B cell (primary cell): Measurements from ENCODE around the gene ABHD6.
"Not testable (repeated sequence)": the region's sequence is repeated elsewhere in the genome, so short reads cannot be mapped to it uniquely, and the experiment has no call there.

ENCODE experiments used
- EZH2 ChIP-seq: IDR thresholded peaks from 2 replicates; pipeline ENCODE4 v1.6.1; 2012; ENCODE audit warnings: borderline replicate concordance, low read depth, mild to moderate bottlenecking, moderate library complexity, low read length; ENCODE audit not compliant: insufficient read depth, poor library complexity, severe bottlenecking
- TF ChIP-seq, protein P1 (sequence below): fragments of 200-600 bp; IDR thresholded peaks from one replicate; pipeline ENCODE4 v1.8.0; 2022; ENCODE audit warnings: antibody characterized with exemption, mild to moderate bottlenecking

DNA sequence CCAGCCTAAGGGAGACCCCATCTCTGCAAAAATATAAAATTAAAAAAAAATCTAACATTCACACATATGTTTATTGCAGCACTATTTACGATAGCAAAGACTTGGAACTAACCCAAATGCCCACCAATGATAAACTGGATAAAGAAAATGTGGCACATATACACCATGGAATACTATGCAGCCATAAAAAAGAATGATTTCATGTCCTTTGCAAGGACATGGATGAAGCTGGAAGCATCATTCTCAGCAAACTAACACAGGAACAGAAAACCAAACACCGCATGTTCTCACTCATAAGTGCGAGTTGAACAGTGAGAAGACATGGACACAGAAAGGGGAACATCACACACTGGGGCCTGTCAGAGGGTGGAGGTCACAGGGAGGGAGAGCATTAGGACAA is 35.8 kb downstream of the ABHD6 start:
- TF ChIP-seq, protein P1, sequence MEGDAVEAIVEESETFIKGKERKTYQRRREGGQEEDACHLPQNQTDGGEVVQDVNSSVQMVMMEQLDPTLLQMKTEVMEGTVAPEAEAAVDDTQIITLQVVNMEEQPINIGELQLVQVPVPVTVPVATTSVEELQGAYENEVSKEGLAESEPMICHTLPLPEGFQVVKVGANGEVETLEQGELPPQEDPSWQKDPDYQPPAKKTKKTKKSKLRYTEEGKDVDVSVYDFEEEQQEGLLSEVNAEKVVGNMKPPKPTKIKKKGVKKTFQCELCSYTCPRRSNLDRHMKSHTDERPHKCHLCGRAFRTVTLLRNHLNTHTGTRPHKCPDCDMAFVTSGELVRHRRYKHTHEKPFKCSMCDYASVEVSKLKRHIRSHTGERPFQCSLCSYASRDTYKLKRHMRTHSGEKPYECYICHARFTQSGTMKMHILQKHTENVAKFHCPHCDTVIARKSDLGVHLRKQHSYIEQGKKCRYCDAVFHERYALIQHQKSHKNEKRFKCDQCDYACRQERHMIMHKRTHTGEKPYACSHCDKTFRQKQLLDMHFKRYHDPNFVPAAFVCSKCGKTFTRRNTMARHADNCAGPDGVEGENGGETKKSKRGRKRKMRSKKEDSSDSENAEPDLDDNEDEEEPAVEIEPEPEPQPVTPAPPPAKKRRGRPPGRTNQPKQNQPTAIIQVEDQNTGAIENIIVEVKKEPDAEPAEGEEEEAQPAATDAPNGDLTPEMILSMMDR = not testable (repeated sequence)
- TF ChIP-seq EZH2 = not testable (repeated sequence)
